DOHH2 (cell line): ENCODE results near the gene IL1RN.

Experiments used
- CTCF ChIP-seq: fragments of 200-600 bp; sonication (generic); IDR thresholded peaks from one replicate; pipeline ENCODE4 v1.5.1; 2014; ENCODE audit warnings: antibody characterized with exemption, mild to moderate bottlenecking, low read depth, low read length; ENCODE audit not compliant: poor library complexity, severe bottlenecking
- EZH2phosphoT487 ChIP-seq: fragments of 200-600 bp; sonication (generic); IDR thresholded peaks from 2 replicates; pipeline ENCODE4 v1.6.1; 2017; ENCODE audit warnings: borderline replicate concordance, mild to moderate bottlenecking, antibody characterized with exemption, low read length, moderate library complexity, mixed read lengths

GRCh38 chr2:113135317-113135716, 7.9 kb downstream of the IL1RN start:
- TF ChIP-seq CTCF (no peak), EZH2phosphoT487 (no peak)
